H1 (cell line): ENCODE measurements around the gene RGS3.

Source experiments
- HDAC6 ChIP-seq: IDR thresholded peaks from one replicate; pipeline ENCODE4 v1.7.1; 2012; ENCODE audit warnings: low read depth, mild to moderate bottlenecking, inconsistent platforms, low read length, moderate library complexity
- JUND ChIP-seq: IDR thresholded peaks from 2 replicates; pipeline ENCODE4 v1.6.1; 2011; ENCODE audit warnings: mild to moderate bottlenecking, improper control_type of control experiment, low read length
- KDM1A ChIP-seq: fragments of 200-600, 300-600 bp; sonication (generic); IDR thresholded peaks from 2 replicates; pipeline ENCODE4 v1.7.1; 2016; ENCODE audit warnings: mild to moderate bottlenecking, low read length, borderline replicate concordance
- POLR2A ChIP-seq, 2 experiments: IDR thresholded peaks; 1 replicate in 1 of 2; 2 replicates in 1 of 2; pipeline ENCODE4 v1.6.1; 2011; ENCODE audit warnings: low read depth in 2 of 2, low read length in 2 of 2, mild to moderate bottlenecking in 2 of 2; ENCODE audit errors: control extremely low read depth in 1 of 2
- POLR2AphosphoS5 ChIP-seq: IDR thresholded peaks from 2 replicates; pipeline ENCODE4 v1.6.1; 2011; ENCODE audit warnings: low read depth, low read length
- TAF1 ChIP-seq: IDR thresholded peaks from 2 replicates; pipeline ENCODE4 v1.6.1; 2011; ENCODE audit warnings: mild to moderate bottlenecking, low read depth, low read length
- TF ChIP-seq, protein P1 (sequence below), 3 experiments: IDR thresholded peaks; 1 replicate in 2 of 3; 2 replicates in 1 of 3; pipeline versions ENCODE4 v1.5.1 to v1.6.1; 2011; ENCODE audit warnings: low read length in 3 of 3, mild to moderate bottlenecking in 3 of 3, inconsistent platforms in 2 of 3, low read depth in 1 of 3, moderate library complexity in 1 of 3; ENCODE audit not compliant: insufficient read depth in 1 of 3; ENCODE audit errors: control extremely low read depth in 1 of 3

DNA sequence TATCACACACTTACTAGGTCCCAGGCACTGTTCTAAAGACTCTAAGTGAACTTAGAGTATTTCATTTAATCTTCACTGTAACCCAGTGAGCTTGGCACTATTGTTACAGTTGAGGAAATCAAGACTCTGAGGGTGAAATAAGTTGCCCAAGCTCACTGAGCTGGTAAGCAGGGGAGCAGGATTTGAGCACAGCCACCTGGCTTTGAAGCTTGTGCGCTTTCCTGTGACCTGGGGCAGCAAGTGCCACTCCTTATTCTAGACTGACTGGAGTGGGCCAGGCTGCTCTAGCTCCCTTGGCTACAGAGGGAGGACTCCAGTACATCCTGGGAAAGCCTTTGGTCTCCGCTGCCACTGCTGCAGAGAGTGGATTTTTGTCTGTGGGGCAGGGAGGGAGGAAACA lies 50.0 kb downstream of the RGS3 start:
- TF ChIP-seq, protein P1, sequence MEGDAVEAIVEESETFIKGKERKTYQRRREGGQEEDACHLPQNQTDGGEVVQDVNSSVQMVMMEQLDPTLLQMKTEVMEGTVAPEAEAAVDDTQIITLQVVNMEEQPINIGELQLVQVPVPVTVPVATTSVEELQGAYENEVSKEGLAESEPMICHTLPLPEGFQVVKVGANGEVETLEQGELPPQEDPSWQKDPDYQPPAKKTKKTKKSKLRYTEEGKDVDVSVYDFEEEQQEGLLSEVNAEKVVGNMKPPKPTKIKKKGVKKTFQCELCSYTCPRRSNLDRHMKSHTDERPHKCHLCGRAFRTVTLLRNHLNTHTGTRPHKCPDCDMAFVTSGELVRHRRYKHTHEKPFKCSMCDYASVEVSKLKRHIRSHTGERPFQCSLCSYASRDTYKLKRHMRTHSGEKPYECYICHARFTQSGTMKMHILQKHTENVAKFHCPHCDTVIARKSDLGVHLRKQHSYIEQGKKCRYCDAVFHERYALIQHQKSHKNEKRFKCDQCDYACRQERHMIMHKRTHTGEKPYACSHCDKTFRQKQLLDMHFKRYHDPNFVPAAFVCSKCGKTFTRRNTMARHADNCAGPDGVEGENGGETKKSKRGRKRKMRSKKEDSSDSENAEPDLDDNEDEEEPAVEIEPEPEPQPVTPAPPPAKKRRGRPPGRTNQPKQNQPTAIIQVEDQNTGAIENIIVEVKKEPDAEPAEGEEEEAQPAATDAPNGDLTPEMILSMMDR (IDR thresholded peaks at IDR 0.05; ENCODE audit: control extremely low read depth in 1 of 3, insufficient read depth in 1 of 3, low read depth in 1 of 3, low read length in 3 of 3), result no peak
- no peak for TF ChIP-seq POLR2AphosphoS5
- no peak for TF ChIP-seq KDM1A
- no peak for TF ChIP-seq HDAC6
- TF ChIP-seq POLR2A (IDR thresholded peaks at IDR 0.05; ENCODE audit: control extremely low read depth in 1 of 2, low read depth in 2 of 2, low read length in 2 of 2), result no peak
- no peak for TF ChIP-seq JUND
- no peak for TF ChIP-seq TAF1
